Measurements from ENCODE around the gene KIF17.

The KIF17 gene

GRCh38 chr1:20717452-20718342 is at the start of gene KIF17:
KIF17 (minus strand) TSS chr1:20718007; CDS start chr1:20717706, 301 bp downstream.
- peak; percentile 90 for DNase-seq

- no peak for DNase-seq
Observed at GRCh38 chr1:20767271-20767670, 49.5 kb upstream of the KIF17 start.

DNA sequence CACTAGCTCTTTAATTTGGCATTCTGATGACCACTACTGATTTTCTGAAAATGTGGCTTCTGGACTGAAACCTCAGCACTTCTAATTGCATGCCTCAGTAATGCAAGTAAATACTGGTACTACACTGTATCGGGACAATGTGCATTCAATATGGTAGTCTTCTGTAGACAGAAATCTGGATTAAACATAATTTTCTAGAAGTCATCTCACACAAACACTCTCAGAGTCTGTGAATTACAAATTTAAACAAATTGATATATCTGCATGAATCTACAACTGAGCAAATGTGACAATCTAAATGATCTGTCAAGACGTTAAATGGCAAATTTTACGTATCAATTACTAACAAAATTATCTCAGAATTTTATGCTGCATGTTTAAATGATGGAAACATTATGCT is 45.6 kb upstream of the KIF17 start:
- DNase-seq = no peak

- DNase-seq = no peak
Observed at GRCh38 chr1:20760322-20760721, 42.5 kb upstream of the KIF17 start.

GRCh38 chr1:20753589-20753988 is 35.8 kb upstream of the KIF17 start:
- DNase-seq = no peak

DNA sequence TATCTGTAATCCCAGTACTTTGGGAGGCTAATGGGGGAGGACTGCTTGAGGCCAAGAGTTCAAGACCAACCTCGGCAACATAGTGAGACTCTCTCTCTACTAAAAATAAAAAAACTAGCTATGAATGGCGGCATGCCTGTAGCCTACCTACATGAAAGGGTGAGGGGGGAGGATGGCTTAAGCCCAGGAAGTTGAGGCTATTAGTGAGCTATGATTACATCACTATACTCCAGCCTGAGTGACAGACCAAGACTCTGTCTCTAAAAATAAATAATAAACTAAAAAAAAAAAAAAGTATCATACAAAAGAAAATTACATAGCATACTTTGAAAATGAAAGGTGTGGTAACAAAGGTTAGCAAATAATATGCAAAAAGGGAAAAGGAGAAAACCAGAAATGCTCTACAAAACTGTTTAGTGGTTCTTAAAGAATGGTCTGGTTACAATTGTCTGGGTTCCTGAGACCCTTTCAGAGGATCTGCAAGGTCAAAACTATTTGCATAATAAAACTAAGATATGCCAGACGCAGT is 33.7 kb upstream of the KIF17 start:
- no peak for DNase-seq

DNA sequence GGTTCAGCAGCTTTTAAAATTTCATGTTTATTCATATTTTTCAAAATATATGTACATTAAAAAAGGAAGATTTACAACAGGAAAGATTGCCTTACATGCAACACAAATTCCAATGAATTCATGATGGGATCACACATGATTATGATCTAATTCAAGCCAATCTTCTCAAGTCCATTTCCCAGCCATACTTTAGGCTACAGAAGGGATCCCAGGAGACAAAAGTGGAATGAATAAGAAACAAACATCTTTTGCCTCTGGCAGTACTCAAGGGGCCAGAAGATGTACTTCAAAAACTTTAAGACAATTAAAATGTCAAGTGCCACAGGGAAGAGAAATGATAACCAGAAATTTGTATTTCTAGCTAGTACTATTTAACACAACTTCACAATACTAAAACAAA is 24.9 kb upstream of the KIF17 start:
- DNase-seq = no peak

DNA sequence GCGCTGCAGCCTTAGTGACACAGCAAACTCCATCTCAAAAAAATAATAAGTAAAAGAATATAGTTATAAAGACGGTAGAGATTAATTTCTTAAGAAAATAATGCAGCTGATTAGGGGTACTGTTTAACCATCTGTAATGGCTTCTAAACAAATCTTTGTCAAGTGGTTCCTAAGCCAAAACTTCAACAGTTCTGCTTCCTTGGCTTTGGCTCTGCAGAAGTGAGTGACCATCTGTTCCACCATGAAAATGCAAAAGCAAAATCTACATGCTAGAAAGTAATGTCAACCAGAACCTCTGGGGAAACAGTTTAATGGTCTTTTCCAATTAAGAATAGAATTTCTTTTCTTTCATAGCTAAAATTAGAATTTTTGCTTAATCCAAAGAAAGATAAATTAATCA is 23.0 kb upstream of the KIF17 start:
- no peak for DNase-seq

DNA sequence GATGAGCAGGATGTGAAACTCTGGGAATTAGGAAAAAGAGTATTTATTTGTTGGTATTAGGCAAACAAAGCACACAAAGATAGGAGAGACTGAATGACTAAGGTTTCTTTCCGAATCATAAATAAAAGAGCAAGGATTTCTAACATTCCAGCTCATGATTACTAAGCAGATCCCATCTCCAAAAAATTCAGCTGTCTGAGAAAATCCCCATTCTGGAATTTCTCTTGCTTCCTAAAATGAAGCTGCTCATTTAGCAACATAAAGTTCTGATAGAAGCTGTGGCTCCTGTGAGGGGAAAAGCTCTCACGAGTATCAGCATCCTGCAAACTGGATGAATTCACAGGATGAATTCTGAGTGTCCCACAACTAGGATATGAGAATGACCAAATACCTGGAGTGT is 21.4 kb upstream of the KIF17 start:
- DNase-seq = no peak

GRCh38 chr1:20735581-20736111 is 17.8 kb upstream of the KIF17 start:
- peak; percentile 29 for DNase-seq

DNA sequence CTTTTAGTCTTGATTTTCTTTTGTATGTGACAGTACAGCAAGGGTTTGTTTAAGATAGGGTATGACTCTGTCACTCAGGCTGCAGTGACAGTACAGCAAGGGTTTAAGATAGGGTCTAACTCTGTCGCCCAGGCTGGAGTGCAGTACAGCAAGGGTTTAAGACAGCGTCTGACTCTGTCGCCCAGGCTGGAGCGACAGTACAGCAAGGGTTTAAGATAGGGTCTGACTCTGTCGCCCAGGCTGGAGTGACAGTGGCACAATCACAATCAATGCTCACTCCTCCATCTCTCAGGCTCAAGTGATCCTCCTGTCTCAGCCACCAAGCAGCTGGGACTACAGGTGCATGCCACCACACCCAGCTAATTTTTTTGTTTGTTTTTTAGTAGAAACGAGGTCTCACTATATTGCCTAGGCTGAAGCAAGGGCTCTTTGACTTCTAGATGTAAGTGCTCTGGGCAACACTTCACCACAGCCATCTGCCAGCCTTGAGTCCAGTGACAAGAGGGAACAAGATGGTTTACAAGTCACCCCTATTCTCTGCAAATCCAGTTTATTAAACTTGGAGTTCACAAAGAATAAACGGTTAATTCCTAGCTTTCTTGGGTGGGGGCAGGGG is 15.7 kb upstream of the KIF17 start:
- peak; percentile 72 for DNase-seq

GRCh38 chr1:20732588-20733359 is 15.0 kb upstream of the KIF17 start, which contains the start of gene SH2D5:
SH2D5 (minus strand) TSS chr1:20732703; CDS start chr1:20728044, 4,659 bp downstream.
- peak; percentile 95 for DNase-seq

DNA sequence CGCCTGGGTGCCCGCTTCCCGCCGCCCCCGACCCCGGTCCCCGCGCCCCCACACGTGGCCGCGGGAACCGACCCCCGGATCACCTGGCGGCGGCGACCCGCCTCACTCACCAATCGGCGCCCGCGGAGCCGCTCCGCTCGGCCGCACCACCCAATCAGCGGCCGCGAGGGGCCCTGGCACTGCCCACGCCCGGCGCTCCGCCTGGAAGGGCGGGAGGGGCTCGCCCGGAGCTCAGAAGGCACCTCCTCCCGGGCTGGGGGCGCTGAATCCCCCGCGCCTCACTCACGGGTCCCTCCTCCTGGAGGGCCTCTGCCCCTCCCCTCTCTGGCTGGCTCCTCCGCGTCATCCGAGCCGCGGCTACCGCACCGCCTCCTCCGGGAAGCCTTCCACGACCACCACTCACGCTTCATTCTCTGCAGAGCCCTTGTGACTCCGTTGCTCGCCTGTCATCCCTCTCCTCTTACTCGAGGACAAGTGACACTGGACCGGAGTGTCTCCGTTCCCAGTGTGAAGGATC is 14.3 kb upstream of the KIF17 start:
- peak; percentile 71 for DNase-seq

DNA sequence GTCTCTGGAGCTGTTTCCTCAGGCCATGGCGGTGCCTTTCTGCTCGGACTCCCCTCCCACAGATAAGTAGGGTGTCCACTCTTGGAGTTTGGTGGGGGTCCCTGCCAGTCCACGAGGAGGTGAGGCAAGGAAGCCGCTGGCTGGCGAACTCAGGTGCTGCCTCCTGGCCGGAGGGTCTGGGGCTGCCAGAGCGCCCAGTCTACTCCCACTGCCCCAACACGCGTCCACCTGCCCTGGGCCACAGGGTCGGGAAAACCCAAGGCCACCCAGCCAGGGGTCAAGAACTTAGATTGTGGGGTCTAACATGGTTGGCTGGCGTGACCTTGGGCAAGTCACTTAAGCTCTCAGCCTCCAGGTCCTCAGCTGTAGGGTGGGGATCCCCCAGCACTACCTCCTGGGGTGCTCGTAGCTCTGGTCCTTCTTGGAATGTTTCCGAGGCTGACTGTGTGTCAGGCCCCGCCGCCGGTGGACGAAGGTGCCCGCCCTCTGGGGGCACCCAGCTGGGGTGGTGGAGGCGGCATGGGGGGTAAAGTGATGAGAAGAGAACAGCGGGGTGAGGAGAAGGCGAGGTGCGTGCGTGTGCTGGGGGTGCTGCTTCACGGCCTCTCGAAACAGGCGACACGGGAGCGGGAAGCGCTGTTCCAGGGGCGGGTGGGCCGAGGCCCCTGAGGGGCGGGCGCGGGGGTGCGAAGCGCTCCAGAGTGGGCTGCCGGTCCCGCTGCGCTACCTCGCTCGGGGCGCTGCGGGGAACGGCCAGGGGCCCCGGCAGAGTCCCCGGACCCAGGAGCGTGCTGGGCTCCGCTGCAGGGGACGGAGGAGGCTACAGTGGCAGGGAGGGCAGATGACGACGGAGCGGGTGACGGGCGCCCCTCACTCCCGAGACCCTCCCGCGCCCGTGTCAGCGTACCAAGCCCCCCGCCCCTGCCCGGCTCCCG is 13.5 kb upstream of the KIF17 start:
- DNase-seq = peak; percentile 57

GRCh38 chr1:20730690-20731056 is 12.9 kb upstream of the KIF17 start:
- peak; percentile 42 for DNase-seq

GRCh38 chr1:20729990-20730689 is 12.3 kb upstream of the KIF17 start:
- DNase-seq = no peak

DNA sequence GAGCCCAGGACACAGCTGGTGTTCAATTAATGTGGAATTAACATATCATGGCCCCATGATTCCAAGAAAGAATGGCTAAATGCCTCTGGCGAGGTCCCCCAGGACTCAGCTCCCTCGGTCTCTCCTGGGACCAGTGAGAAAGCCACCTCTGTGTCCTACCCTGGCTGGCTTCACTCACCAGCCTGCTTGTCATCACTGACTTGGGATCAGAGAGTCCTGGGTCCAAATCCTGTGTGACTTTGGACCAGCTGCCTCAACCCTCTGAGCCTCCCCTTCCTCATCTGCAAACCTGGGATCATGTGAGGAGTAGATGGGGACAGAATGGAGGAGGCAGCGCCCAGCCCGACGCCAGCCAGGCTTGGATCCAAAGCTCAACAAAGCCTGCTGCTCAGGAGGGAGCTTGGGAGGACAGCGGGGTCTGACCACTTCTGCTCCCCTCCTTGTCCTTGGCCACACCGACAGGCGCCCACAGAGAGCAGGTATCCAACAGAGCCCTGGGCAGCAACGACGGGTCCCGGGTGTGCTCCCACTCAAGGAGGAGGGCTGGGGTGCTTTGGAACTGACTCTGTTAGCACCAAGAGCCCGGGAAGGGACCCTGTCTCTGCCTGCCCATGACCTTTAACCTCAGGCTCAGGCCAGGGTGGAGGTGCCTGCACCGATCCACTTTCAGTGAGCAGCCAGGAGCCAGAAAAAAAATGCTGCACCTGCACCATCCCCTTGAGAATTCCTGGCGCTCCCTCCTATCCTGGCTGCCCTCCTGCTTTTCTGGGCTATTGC is 11.5 kb upstream of the KIF17 start:
- DNase-seq = no peak

DNA sequence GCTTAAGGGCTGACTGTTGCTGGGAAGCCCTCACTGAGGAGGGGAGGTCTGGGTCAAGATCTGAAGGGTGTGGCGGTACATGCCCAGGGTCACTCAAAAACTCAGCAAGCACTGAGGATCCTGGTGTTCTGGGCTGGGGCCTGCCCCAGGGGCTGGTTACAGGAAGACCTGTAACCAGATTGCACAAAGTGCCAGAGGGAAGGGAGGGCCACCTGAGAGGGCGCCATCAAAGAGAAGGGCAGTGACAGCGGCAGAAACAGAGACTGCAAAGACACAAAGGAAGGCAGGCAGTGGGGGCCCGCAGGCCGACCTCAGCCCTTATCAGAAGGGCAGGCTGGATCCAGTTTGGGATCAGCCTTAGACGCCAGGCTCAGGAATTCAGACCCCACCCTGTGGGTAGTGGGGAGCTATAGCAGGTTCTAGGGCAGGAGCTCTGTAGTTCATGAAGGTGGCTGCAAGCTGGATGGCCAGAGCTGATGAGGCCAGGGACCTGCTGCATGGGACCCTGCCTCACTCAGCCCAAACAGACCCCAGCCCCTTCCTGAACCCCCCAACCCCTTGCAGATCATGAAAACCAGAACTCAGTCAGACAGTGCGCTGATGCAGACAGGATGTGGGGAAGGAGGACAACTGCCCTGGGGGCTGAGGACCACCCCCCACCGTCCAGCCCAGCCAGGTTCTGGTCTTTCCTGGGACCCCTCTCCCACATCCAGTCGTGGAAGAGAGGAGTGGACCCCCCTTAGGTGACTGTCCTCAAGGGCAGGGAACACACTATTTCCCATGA is 10.8 kb upstream of the KIF17 start:
- no peak for DNase-seq

DNA sequence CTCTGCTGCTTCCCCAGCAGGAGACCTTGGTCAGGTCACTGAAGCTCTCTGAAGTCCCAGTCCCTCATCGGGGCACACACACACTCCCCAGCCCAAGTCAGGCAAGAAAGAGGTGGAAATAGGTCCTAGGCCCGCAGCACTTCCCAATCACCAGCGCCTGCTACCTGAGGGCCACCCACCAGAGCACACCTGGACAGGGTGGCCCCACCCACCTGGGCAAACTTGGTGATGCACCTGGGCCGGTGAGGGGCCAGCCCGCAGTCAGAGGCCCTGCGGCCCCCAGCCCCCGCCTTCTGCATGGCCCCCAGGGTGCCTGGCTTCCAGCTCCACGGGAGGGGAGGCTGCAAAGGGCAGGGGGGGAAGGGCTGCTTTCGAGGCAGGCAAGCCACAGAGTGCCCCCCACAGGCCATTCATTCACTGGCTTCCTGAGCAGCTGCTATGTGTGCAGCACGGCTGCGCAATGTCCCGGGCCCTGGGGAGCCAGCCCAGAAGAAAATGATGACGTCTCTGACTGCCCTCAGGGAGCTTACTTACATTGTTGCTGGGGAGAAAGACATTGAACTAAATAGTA is 10.0 kb upstream of the KIF17 start:
- peak; percentile 28 for DNase-seq
